BE2C (cell line): ENCODE measurements around the gene SPATS2.

Experiments
- DNase-seq: peaks from one replicate; pipeline ENCODE4 v3.0.0-alpha.2; 2020
- H3K27me3 ChIP-seq: fragments of 250-450 bp; sonication (Bioruptor Pico); 2 replicates; pipeline ENCODE4 v1.5.1; 2020; ENCODE audit warnings: mild to moderate bottlenecking
- H3K36me3 ChIP-seq: fragments of 250-450 bp; sonication (Bioruptor Pico); 2 replicates; pipeline ENCODE4 v1.5.1; 2020; ENCODE audit warnings: mild to moderate bottlenecking
- H3K4me1 ChIP-seq: fragments of 250-450 bp; sonication (Bioruptor Pico); 2 replicates; pipeline ENCODE4 v1.5.1; 2020
- H3K4me3 ChIP-seq: 2 replicates; pipeline ENCODE4 v1.5.1; 2011; ENCODE audit warnings: low read depth, low read length
- H3K9me3 ChIP-seq: fragments of 250-450 bp; sonication (Bioruptor Pico); 2 replicates; pipeline ENCODE4 v1.5.1; 2020
- TF ChIP-seq, protein P1 (sequence below): IDR thresholded peaks from 2 replicates; pipeline ENCODE4 v1.5.1; 2012; ENCODE audit warnings: mild to moderate bottlenecking, low read depth, low read length

Gene SPATS2

GRCh38 chr12:49556391-49557186, 189.3 kb downstream of the SPATS2 start:
- no peak for DNase-seq
- Histone ChIP-seq H3K36me3 (peaks cover 33% of the 10 kb centered on the region), H3K9me3 (no peaks in the 10 kb centered on the region), H3K27me3 (no peaks in the 10 kb centered on the region), H3K4me1 (no peaks in the 10 kb centered on the region), H3K4me3 (no peak overlapping the region)
- TF ChIP-seq, protein P1, sequence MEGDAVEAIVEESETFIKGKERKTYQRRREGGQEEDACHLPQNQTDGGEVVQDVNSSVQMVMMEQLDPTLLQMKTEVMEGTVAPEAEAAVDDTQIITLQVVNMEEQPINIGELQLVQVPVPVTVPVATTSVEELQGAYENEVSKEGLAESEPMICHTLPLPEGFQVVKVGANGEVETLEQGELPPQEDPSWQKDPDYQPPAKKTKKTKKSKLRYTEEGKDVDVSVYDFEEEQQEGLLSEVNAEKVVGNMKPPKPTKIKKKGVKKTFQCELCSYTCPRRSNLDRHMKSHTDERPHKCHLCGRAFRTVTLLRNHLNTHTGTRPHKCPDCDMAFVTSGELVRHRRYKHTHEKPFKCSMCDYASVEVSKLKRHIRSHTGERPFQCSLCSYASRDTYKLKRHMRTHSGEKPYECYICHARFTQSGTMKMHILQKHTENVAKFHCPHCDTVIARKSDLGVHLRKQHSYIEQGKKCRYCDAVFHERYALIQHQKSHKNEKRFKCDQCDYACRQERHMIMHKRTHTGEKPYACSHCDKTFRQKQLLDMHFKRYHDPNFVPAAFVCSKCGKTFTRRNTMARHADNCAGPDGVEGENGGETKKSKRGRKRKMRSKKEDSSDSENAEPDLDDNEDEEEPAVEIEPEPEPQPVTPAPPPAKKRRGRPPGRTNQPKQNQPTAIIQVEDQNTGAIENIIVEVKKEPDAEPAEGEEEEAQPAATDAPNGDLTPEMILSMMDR: no peak

GRCh38 chr12:49557187-49557916, 190.1 kb downstream of the SPATS2 start:
- Histone ChIP-seq H3K27me3 (no peaks in the 10 kb centered on the region), H3K36me3 (peaks cover 41% of the 10 kb centered on the region), H3K9me3 (no peaks in the 10 kb centered on the region), H3K4me1 (no peaks in the 10 kb centered on the region), H3K4me3 (no peak overlapping the region)
- DNase-seq: no peak
- TF ChIP-seq, protein P1: no peak

GRCh38 chr12:49557917-49558215, 190.6 kb downstream of the SPATS2 start:
- no peaks in the 10 kb centered on the region for H3K27me3 ChIP-seq
- H3K4me3 ChIP-seq: no peak overlapping the region
- no peaks in the 10 kb centered on the region for H3K9me3 ChIP-seq
- H3K4me1 ChIP-seq: no peaks in the 10 kb centered on the region
- H3K36me3 ChIP-seq: peaks cover 46% of the 10 kb centered on the region
- TF ChIP-seq, protein P1: peak; percentile 32
- DNase-seq: no peak

DNA sequence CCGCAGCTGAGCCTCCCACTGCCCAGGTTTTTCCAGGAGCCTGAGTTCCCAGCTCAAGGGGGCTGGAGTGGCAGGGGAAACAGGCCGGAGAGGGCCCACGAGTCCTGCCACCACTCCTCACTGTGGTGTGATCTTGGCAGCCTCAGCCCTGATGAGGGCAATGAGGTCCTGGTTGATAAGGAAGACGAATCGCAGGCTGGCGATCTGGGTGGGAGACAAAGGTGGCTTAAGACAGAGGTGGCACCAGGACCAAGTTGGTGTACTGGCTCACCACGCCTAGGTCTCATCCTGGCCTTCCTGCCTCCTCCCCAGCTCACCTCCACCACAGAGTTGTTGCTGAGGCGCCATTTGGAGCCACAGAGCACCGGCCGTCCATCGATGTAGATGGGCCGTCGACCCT, 191.3 kb downstream of the SPATS2 start:
- Histone ChIP-seq H3K4me1 (no peaks in the 10 kb centered on the region), H3K36me3 (peaks cover 52% of the 10 kb centered on the region), H3K27me3 (no peaks in the 10 kb centered on the region), H3K9me3 (no peaks in the 10 kb centered on the region), H3K4me3 (no peak overlapping the region)
- no peak for DNase-seq
- TF ChIP-seq, protein P1: no peak

DNA sequence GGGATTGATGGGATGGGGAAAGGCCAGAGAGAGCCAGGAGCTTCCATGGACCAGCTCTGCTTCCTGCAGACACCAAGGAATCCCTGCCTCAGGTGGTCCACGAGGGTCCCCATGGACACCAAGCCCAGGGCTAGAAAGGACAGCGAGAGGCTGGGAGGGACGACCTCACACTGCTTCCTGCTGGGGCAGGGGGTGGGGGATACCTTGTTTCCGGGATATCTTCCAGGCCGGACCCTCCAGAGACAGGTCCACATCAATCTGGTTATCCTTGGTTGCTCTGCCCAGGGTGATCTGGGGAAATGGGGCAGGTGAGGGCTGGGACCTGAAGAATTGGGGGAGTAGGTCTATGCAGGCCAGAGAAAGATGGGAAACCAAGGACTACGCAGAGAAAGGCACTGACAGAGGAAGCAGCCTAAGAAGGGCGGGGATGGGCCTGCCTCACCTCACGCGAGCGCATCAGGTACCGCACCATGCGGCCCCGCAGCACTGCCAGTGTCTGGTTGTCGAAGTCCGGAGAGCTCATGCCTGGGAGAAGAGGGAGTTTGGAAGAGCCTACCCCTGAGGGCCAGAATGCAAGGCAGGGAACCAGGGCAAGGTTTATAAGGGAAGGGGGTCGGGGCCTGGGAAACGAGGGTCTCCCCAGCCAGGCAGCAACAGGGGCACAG, 191.9 kb downstream of the SPATS2 start:
- TF ChIP-seq, protein P1: no peak
- Histone ChIP-seq H3K9me3 (no peaks in the 10 kb centered on the region), H3K4me1 (no peaks in the 10 kb centered on the region), H3K27me3 (no peaks in the 10 kb centered on the region), H3K4me3 (no peak overlapping the region), H3K36me3 (peaks cover 58% of the 10 kb centered on the region)
- DNase-seq: no peak
